B cell (primary cell): Measurements from ENCODE around the gene SHH. TPM values are rescaled to one million over a fixed set of nuclear protein-coding genes. Genes with fewer than 3 reads are reported as not detected.

Experiments
- ATAC-seq: fragments of 200-7000 bp; cut with Tn5 transposase; one replicate; pipeline ENCODE4 v1.10.0; 2021; ENCODE audit warnings: low read depth, mild to moderate bottlenecking, moderate number of reproducible peaks, moderate library complexity
- CTCF ChIA-PET: fragments of 350-600 bp; sonication (Branson Sonifier 250); formaldehyde crosslinking; loops from one replicate; lab custom pipeline; 2021; ENCODE audit warnings: antibody characterized with exemption, inconsistent platforms; lab: Charles Lee
- POLR2A ChIA-PET: fragments of 350-600 bp; sonication (Branson Sonifier 250); formaldehyde crosslinking; loops from one replicate; lab custom pipeline; 2021; ENCODE audit warnings: antibody characterized with exemption; lab: Charles Lee
- DNase-seq: peaks from one replicate; pipeline ENCODE4 v3.0.0; 2013
- H2AFZ ChIP-seq: 2 replicates; pipeline ENCODE4 v1.6.1; 2012; ENCODE audit warnings: mild to moderate bottlenecking, low read depth, low read length; ENCODE audit not compliant: insufficient read depth, poor library complexity, severe bottlenecking
- H3K27ac ChIP-seq, 2 donors: 1 replicate in 1 of 2; 2 replicates in 1 of 2; pipeline ENCODE4 v1.5.1; 2012 to 2013; ENCODE audit warnings: low read length in 2 of 2, mild to moderate bottlenecking in 2 of 2, moderate library complexity in 1 of 2
- H3K27me3 ChIP-seq, 4 experiments: fragments of 200-600 bp in 1 of 4; sonication (generic) in 1 of 4; replicated peaks in 1 of 4; 1 replicate in 2 of 4; 2 replicates in 2 of 4; pipeline versions ENCODE4 v1.6.1 to v1.7.0; 2013 to 2016; ENCODE audit warnings: low read length in 3 of 4, mild to moderate bottlenecking in 2 of 4, mixed read lengths in 1 of 4, moderate library complexity in 1 of 4; ENCODE audit not compliant: insufficient read depth in 4 of 4, control insufficient read depth in 3 of 4; ENCODE audit errors: control extremely low read depth in 1 of 4
- H3K36me3 ChIP-seq, 2 experiments: replicated peaks in 1 of 2; 1 replicate in 1 of 2; 2 replicates in 1 of 2; pipeline versions ENCODE4 v1.6.1 to v1.7.1; 2013; ENCODE audit warnings: low read length in 1 of 2; ENCODE audit not compliant: insufficient read depth in 2 of 2, control insufficient read depth in 1 of 2; ENCODE audit errors: control extremely low read depth in 1 of 2, extremely low read depth in 1 of 2
- H3K4me1 ChIP-seq, 2 donors: fragments of 200-600 bp in 1 of 2; sonication (generic) in 1 of 2; 1 replicate in 1 of 2; 2 replicates in 1 of 2; pipeline versions ENCODE4 v1.5.1 to v1.6.1; 2013 to 2017; ENCODE audit warnings: low read length in 2 of 2; ENCODE audit not compliant: control insufficient read depth in 2 of 2, insufficient read depth in 2 of 2
- H3K4me2 ChIP-seq: replicated peaks from 2 replicates; pipeline ENCODE3; 2012; ENCODE audit warnings: mild to moderate bottlenecking, low read depth, low read length; ENCODE audit not compliant: poor library complexity, severe bottlenecking
- H3K4me3 ChIP-seq, 5 experiments: fragments of 200-600 bp in 1 of 5; sonication (generic) in 1 of 5; 1 replicate in 3 of 5; 2 replicates in 2 of 5; pipeline versions ENCODE4 v1.5.1 to v1.7.0; 2011 to 2016; ENCODE audit warnings: low read length in 4 of 5, mild to moderate bottlenecking in 4 of 5, low read depth in 2 of 5, control low read depth in 1 of 5, moderate library complexity in 1 of 5; ENCODE audit not compliant: insufficient read depth in 1 of 5; ENCODE audit errors: control extremely low read depth in 1 of 5, extremely low read depth in 1 of 5
- H3K79me2 ChIP-seq: fragments of 200-600 bp; sonication (generic); one replicate; pipeline ENCODE4 v1.6.0; 2016; ENCODE audit warnings: low read length; ENCODE audit not compliant: control insufficient read depth, insufficient read depth
- H3K9ac ChIP-seq: fragments of 200-600 bp; sonication (generic); 2 replicates; pipeline ENCODE4 v1.6.1; 2017; ENCODE audit warnings: mild to moderate bottlenecking, low read length, moderate library complexity
- H3K9me3 ChIP-seq, 3 donors: one replicate each; pipeline versions ENCODE4 v1.6.1 to v1.7.1; 2013; ENCODE audit warnings: low read length in 2 of 3; ENCODE audit not compliant: control insufficient read depth in 2 of 3, insufficient read depth in 1 of 3; ENCODE audit errors: control extremely low read depth in 1 of 3
- H4K20me1 ChIP-seq: 2 replicates; pipeline ENCODE4 v1.6.0; 2012; ENCODE audit warnings: mild to moderate bottlenecking, low read length; ENCODE audit not compliant: insufficient read depth, control insufficient read depth, poor library complexity, severe bottlenecking
- H3K27ac Mint-ChIP-seq: one replicate; pipeline ENCODE4 v1.8.0; 2021; ENCODE audit warnings: mixed read lengths
- H3K27me3 Mint-ChIP-seq: one replicate; pipeline ENCODE4 v1.8.0; 2021; ENCODE audit warnings: mixed read lengths
- H3K4me1 Mint-ChIP-seq: one replicate; pipeline ENCODE4 v1.8.0; 2021; ENCODE audit warnings: mixed read lengths
- H3K4me3 Mint-ChIP-seq: one replicate; pipeline ENCODE4 v1.8.0; 2021; ENCODE audit warnings: mixed read lengths
- H3K9me3 Mint-ChIP-seq: one replicate; pipeline ENCODE4 v1.8.0; 2022; ENCODE audit warnings: mixed read lengths; ENCODE audit not compliant: insufficient read depth
- EZH2 ChIP-seq: IDR thresholded peaks from 2 replicates; pipeline ENCODE4 v1.6.1; 2012; ENCODE audit warnings: borderline replicate concordance, low read depth, mild to moderate bottlenecking, moderate library complexity, low read length; ENCODE audit not compliant: insufficient read depth, poor library complexity, severe bottlenecking
- WGBS: methylation state at CpG from one replicate; pipeline ENCODE4 v1.1.5; 2013; ENCODE audit warnings: missing lambda C conversion rate; ENCODE audit not compliant: insufficient coverage; 5-methylcytosine and 5-hydroxymethylcytosine counted together
- intact Hi-C: fragments of 100-400 bp; cut with micrococcal nuclease; formaldehyde crosslinking; loops from one replicate; pipeline ENCODE4 v1.10.0; 2022
- polyA plus RNA-seq: library from polyadenylated mRNA; depleted of rRNA; stranded (reverse); fragments of >200 nt; gene quantifications from 2 replicates; pipeline ENCODE4 v1.2.3, GENCODE V29; 2012
- total RNA-seq, 2 donors: library from RNA; stranded (reverse); fragments of 120-200 nt in 1 of 2; gene quantifications; 1 replicate in 1 of 2; 2 replicates in 1 of 2; pipeline versions ENCODE4 v1.2.3 to v1.2.4, GENCODE V29; 2013 to 2022
- TF ChIP-seq, protein P1 (sequence below): fragments of 200-600 bp; IDR thresholded peaks from one replicate; pipeline ENCODE4 v1.8.0; 2022; ENCODE audit warnings: antibody characterized with exemption, mild to moderate bottlenecking

SHH gene
- total and polyA plus RNA-seq, 2 donors (not counting 1 experiment from before 2014, with no cell fraction given) = not detected

DNA sequence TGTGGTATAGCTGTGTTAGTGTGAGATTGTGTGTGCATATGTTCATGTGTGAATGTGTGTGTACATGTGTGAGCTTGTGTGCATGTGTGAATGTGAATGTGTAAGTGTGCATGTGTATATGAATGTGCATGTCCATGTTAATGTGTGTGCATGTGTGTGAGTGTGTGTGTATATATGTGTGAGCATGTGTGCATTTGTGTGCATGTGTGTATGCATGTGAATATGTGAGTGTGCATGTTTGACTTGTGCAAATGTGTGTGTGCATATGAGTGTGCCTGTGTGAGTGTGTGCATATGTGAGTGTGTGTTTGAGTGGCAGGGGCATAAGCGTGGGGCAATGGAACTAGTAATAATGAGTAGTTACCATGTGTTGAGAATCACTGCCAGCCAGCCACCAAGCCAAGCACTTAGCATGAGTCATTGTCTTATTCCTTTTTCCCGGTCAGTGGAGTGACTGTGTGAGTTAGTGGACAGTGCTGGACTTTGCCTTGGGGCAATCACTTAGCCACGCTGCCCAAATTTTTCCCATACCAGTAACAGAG is 46.3 kb upstream of the SHH start:
- H3K9ac ChIP-seq = no peak overlapping the region
- H3K4me3 Mint-ChIP-seq = no peak overlapping the region
- H3K36me3 ChIP-seq = no peaks in the 10 kb centered on the region
- no peaks in the 10 kb centered on the region for H3K4me1 ChIP-seq
- H3K4me2 ChIP-seq = no peak overlapping the region
- no peak overlapping the region for H3K27ac ChIP-seq
- H3K9me3 ChIP-seq = no peaks in the 10 kb centered on the region
- 92% methylated on average over 1 of the region's 3 CpGs for whole genome bisulfite sequencing
- intact Hi-C loops = no loop called here
- H3K27me3 ChIP-seq = no peaks in the 10 kb centered on the region
- H2AFZ ChIP-seq = no peak overlapping the region
- H4K20me1 ChIP-seq = no peaks in the 10 kb centered on the region
- ATAC-seq = no peak
- H3K79me2 ChIP-seq = no peaks in the 10 kb centered on the region
- TF ChIP-seq, protein P1, sequence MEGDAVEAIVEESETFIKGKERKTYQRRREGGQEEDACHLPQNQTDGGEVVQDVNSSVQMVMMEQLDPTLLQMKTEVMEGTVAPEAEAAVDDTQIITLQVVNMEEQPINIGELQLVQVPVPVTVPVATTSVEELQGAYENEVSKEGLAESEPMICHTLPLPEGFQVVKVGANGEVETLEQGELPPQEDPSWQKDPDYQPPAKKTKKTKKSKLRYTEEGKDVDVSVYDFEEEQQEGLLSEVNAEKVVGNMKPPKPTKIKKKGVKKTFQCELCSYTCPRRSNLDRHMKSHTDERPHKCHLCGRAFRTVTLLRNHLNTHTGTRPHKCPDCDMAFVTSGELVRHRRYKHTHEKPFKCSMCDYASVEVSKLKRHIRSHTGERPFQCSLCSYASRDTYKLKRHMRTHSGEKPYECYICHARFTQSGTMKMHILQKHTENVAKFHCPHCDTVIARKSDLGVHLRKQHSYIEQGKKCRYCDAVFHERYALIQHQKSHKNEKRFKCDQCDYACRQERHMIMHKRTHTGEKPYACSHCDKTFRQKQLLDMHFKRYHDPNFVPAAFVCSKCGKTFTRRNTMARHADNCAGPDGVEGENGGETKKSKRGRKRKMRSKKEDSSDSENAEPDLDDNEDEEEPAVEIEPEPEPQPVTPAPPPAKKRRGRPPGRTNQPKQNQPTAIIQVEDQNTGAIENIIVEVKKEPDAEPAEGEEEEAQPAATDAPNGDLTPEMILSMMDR = no peak
- no peak for TF ChIP-seq EZH2
- no peak overlapping the region for H3K27ac Mint-ChIP-seq
- DNase-seq = no peak
- H3K4me1 Mint-ChIP-seq = no peaks in the 10 kb centered on the region
- ChIA-PET CTCF (no interaction called here), POLR2A (no interaction called here)
- no peaks in the 10 kb centered on the region for H3K27me3 Mint-ChIP-seq
- peaks cover 2% of the 10 kb centered on the region for H3K9me3 Mint-ChIP-seq
- H3K4me3 ChIP-seq = no peak overlapping the region

DNA sequence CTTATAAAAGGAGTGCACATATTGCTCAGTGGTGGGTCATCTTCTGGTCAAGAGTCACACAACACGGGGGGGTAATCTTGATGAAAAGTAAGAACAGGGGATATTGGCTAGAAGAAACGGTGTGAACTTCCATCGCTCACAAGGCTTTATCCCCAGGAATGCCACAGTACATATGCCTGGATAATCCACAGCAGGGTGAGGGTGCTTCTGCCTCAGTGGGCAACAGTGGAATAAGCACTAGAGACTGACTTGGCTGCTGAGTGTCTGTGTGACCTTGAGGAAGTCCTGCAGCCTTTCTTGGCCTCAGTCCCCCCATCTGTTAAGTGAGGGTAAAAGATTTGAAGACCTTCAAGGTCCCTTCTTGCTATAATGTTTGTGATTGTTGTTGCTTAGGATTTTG is 44.9 kb upstream of the SHH start:
- no peak overlapping the region for H3K27ac Mint-ChIP-seq
- ATAC-seq (no peak), DNase-seq (no peak)
- H3K9ac ChIP-seq = no peak overlapping the region
- no peaks in the 10 kb centered on the region for H3K36me3 ChIP-seq
- H3K79me2 ChIP-seq = no peaks in the 10 kb centered on the region
- peaks cover 2% of the 10 kb centered on the region for H3K9me3 Mint-ChIP-seq
- ChIA-PET POLR2A (no interaction called here), CTCF (no interaction called here)
- H4K20me1 ChIP-seq = no peaks in the 10 kb centered on the region
- H3K4me3 Mint-ChIP-seq = no peak overlapping the region
- TF ChIP-seq, protein P1 = no peak
- TF ChIP-seq EZH2 = no peak
- no peak overlapping the region for H3K4me3 ChIP-seq
- no peak overlapping the region for H3K27ac ChIP-seq
- WGBS = 100% methylated on average over 1 of the region's 3 CpGs
- H3K4me2 ChIP-seq = no peak overlapping the region
- no peaks in the 10 kb centered on the region for H3K4me1 ChIP-seq
- H3K27me3 ChIP-seq = no peaks in the 10 kb centered on the region
- intact Hi-C loops = no loop called here
- H2AFZ ChIP-seq = no peak overlapping the region
- no peaks in the 10 kb centered on the region for H3K27me3 Mint-ChIP-seq
- H3K4me1 Mint-ChIP-seq = no peaks in the 10 kb centered on the region
- no peaks in the 10 kb centered on the region for H3K9me3 ChIP-seq
